GM21360 (cell line): ENCODE data around the gene UBN2.

Experiments
- ATAC-seq: cut with Tn5 transposase; IDR thresholded peaks from one replicate; pipeline ENCODE4 v1.9.1; 2021; ENCODE audit warnings: mild to moderate bottlenecking, moderate library complexity; ENCODE audit not compliant: unreplicated experiment

The UBN2 gene

DNA sequence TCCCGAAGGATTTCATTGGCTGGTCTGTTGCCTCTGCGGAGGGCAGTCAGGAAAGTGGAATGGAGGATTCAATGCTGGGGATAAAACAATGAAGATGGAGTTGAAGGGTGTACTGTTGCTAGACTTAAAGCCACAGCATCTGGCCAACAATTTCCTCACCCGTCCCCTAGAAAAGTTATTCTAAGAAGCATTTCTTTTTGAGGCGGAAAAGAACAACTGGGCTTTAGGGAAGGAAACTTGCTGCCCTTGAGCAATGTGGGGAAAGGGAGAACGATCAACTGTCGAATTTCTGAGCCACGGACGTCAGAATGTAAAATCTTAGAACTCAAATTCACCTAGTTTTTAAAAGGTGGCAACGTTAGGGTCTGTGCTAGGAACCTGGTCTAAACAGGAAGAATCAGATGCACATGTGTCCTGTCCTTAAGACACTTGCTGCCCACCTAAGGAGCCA, 110.8 kb downstream of the UBN2 start:
- no peak for ATAC-seq

GRCh38 chr7:139345042-139345441, 114.0 kb downstream of the UBN2 start:
- ATAC-seq = no peak

GRCh38 chr7:139351027-139351426, 120.0 kb downstream of the UBN2 start:
- ATAC-seq = no peak

DNA sequence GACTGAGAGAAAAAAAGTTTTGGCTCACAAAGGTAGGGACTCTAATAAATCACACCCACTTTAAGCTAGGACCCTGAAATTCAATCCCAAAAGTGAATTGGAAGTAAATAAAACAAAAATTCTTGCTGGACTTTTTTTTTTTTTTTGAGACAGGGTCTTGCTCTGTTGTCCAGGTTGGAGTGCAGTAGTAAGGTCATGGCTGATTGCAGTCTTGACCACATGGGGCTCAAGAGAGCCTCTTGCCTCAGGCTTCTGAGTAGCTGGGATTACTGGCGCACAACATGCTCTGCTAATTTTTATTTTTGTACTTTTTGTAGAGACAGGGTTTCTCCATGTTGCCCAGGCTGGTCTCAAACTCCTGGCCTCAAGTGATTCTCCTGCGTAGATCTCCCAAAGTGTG, 123.7 kb downstream of the UBN2 start:
- no peak for ATAC-seq

- ATAC-seq = no peak
Observed at GRCh38 chr7:139355320-139355719, 124.3 kb downstream of the UBN2 start.
